Panc1 (cell line): ENCODE data around the gene SPECC1L.

Experiments
- CTCF ChIP-seq: fragments of 450-650 bp; IDR thresholded peaks from 2 replicates; pipeline ENCODE4 v1.5.1; 2017; ENCODE audit warnings: mild to moderate bottlenecking
- TCF7L2 ChIP-seq: IDR thresholded peaks from 2 replicates; pipeline ENCODE4 v1.6.1; 2011; ENCODE audit warnings: mild to moderate bottlenecking, low read depth, low read length, inconsistent platforms

- TF ChIP-seq CTCF (no peak), TCF7L2 (no peak)
Observed at GRCh38 chr22:24455751-24456426, 185.3 kb downstream of the SPECC1L start.
